HUDEP-2 (cell line): ENCODE data around the gene S1PR3.
"Not testable (repeated sequence)": the region's sequence is repeated elsewhere in the genome, so short reads cannot be mapped to it uniquely, and the experiment has no call there.

Experiments used
- DNase-seq, 76 experiments: peaks; one replicate each; lab custom pipeline; 2025; ENCODE audit not compliant: unreplicated experiment in 76 of 76; lab: John Stamatoyannopoulos, UW

Gene S1PR3

GRCh38 chr9:88991066-88992034, at the start of gene S1PR3:
TSS of gene S1PR3 (plus strand) at chr9:88991468. CDS start at chr9:89001201, 9,733 bp downstream.
- no peak for DNase-seq

GRCh38 chr9:88941586-88941985, 49.7 kb upstream of the S1PR3 start:
- DNase-seq, result not testable (repeated sequence)

- no peak for DNase-seq
Observed at GRCh38 chr9:88942411-88942810, 48.9 kb upstream of the S1PR3 start.

GRCh38 chr9:88945636-88946333, 45.5 kb upstream of the S1PR3 start:
- no peak for DNase-seq

GRCh38 chr9:88947581-88948573, 43.4 kb upstream of the S1PR3 start:
- DNase-seq, result no peak

GRCh38 chr9:88949425-88949824, 41.8 kb upstream of the S1PR3 start:
- no peak for DNase-seq

GRCh38 chr9:88949961-88950340, 41.3 kb upstream of the S1PR3 start:
- DNase-seq, result no peak

- no peak for DNase-seq
Observed at GRCh38 chr9:88950341-88951154, 40.7 kb upstream of the S1PR3 start.

GRCh38 chr9:88951155-88951542, 40.1 kb upstream of the S1PR3 start:
- DNase-seq, result no peak

- DNase-seq, result no peak
Observed at GRCh38 chr9:88952086-88952615, 39.1 kb upstream of the S1PR3 start.

GRCh38 chr9:88952976-88953375, 38.3 kb upstream of the S1PR3 start:
- DNase-seq, result no peak

- DNase-seq, result no peak
Observed at GRCh38 chr9:88953381-88954029, 37.8 kb upstream of the S1PR3 start.

GRCh38 chr9:88954066-88954465, 37.2 kb upstream of the S1PR3 start:
- no peak for DNase-seq

- no peak for DNase-seq
Observed at GRCh38 chr9:88957526-88957925, 33.7 kb upstream of the S1PR3 start.

- DNase-seq, result no peak
Observed at GRCh38 chr9:88959727-88960469, 31.4 kb upstream of the S1PR3 start.

GRCh38 chr9:88960632-88961031, 30.6 kb upstream of the S1PR3 start:
- DNase-seq, result no peak

GRCh38 chr9:88965473-88965872, 25.8 kb upstream of the S1PR3 start:
- DNase-seq, result no peak

GRCh38 chr9:88966894-88967676, 24.2 kb upstream of the S1PR3 start:
- DNase-seq, result no peak
